ENCODE data around the gene SELENOO. TPM values are rescaled to one million over a fixed set of nuclear protein-coding genes. Genes with fewer than 3 reads are reported as not detected.

Gene SELENOO
- total and polyA plus RNA-seq, 2 donors (not counting 1 experiment from before 2014, with no cell fraction given): 62.1 to 74.6 TPM

DNA sequence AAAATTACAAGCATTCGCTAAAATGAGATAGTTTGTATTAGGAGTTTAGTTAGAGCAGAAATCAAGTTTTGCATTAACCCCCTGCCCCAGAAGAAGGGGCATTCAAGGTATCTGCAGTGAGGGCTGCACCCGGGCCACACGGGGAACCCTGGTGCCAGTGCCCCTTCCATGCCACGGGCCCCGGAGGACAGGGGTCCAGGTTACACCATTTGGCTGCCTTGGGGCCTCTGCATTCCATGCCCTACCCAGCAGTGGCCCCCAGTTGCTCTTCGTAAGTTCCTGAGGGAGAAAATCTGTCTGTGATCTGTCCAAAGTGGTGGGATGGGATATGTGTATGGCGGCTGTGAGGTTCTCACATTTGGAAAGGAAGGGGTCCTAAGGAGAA lies 47.1 kb upstream of the SELENOO start:
- 98% methylated on average over 7 of the region's 7 CpGs for WGBS (ENCODE audit: insufficient coverage)
- Histone ChIP-seq H4K20me1 (ENCODE audit: control insufficient read depth, insufficient read depth, low read length, poor library complexity, severe bottlenecking) (no peaks in the 10 kb centered on the region), H3K4me2 (replicated peaks; ENCODE audit: low read depth, low read length, poor library complexity, severe bottlenecking) (no peak overlapping the region), H3K9me3 (ENCODE audit: control extremely low read depth in 1 of 3, control insufficient read depth in 2 of 3, insufficient read depth in 1 of 3, low read length in 2 of 3) (no peaks in the 10 kb centered on the region), H3K79me2 (ENCODE audit: control insufficient read depth, insufficient read depth, low read length) (no peaks in the 10 kb centered on the region), H3K36me3 (replicated peaks in 1 of 2; ENCODE audit: control extremely low read depth in 1 of 2, control insufficient read depth in 1 of 2, extremely low read depth in 1 of 2, insufficient read depth in 2 of 2, low read length in 1 of 2) (no peaks in the 10 kb centered on the region), H2AFZ (ENCODE audit: insufficient read depth, low read depth, low read length, poor library complexity, severe bottlenecking) (no peak overlapping the region), H3K9ac (ENCODE audit: low read length) (no peak overlapping the region), H3K27me3 (replicated peaks in 1 of 4; ENCODE audit: control extremely low read depth in 1 of 4, control insufficient read depth in 3 of 4, insufficient read depth in 4 of 4, low read length in 3 of 4) (peaks cover 0 to 6% (median 0%) of the 10 kb centered on the region in 4 experiments), H3K4me1 (ENCODE audit: control insufficient read depth in 2 of 2, insufficient read depth in 2 of 2, low read length in 2 of 2) (peaks cover 3 to 8% of the 10 kb centered on the region in 2 donors), H3K4me3 (ENCODE audit: control extremely low read depth in 1 of 5, extremely low read depth in 1 of 5, insufficient read depth in 1 of 5, low read depth in 2 of 5, low read length in 4 of 5) (no peak overlapping the region), H3K27ac (ENCODE audit: low read length in 2 of 2) (no peak overlapping the region)
- no peak for TF ChIP-seq CTCF (IDR thresholded peaks at IDR 0.05)
- no peak for TF ChIP-seq EZH2 (IDR thresholded peaks at IDR 0.05; ENCODE audit: borderline replicate concordance, insufficient read depth, low read depth, low read length, poor library complexity, severe bottlenecking)
- Mint-ChIP-seq H3K27ac (no peak overlapping the region), H3K4me1 (peaks cover 7% of the 10 kb centered on the region), H3K27me3 (no peaks in the 10 kb centered on the region), H3K9me3 (ENCODE audit: insufficient read depth) (no peaks in the 10 kb centered on the region), H3K4me3 (no peak overlapping the region)
- ChIA-PET POLR2A (no interaction called here), CTCF (interaction anchor here (0.6 to 3.5 kb wide), 2 partner anchors 37 to 55 kb away, joined by 3 to 10 read pairs; no protein-coding TSS in a partner anchor)
- ATAC-seq (ENCODE audit: low read depth): no peak
- DNase-seq: no peak
- intact Hi-C loops (cut with micrococcal nuclease): no loop called here

GRCh38 chr22:50157709-50158375 lies 43.0 kb upstream of the SELENOO start:
- Histone ChIP-seq H4K20me1 (ENCODE audit: control insufficient read depth, insufficient read depth, low read length, poor library complexity, severe bottlenecking) (no peaks in the 10 kb centered on the region), H3K4me1 (ENCODE audit: control insufficient read depth in 2 of 2, insufficient read depth in 2 of 2, low read length in 2 of 2) (no peaks in the 10 kb centered on the region), H3K9ac (ENCODE audit: low read length) (no peak overlapping the region), H3K27me3 (replicated peaks in 1 of 4; ENCODE audit: control extremely low read depth in 1 of 4, control insufficient read depth in 3 of 4, insufficient read depth in 4 of 4, low read length in 3 of 4) (peaks cover 0 to 6% (median 2%) of the 10 kb centered on the region in 4 experiments), H3K36me3 (replicated peaks in 1 of 2; ENCODE audit: control extremely low read depth in 1 of 2, control insufficient read depth in 1 of 2, extremely low read depth in 1 of 2, insufficient read depth in 2 of 2, low read length in 1 of 2) (no peaks in the 10 kb centered on the region), H3K79me2 (ENCODE audit: control insufficient read depth, insufficient read depth, low read length) (no peaks in the 10 kb centered on the region), H3K4me3 (ENCODE audit: control extremely low read depth in 1 of 5, extremely low read depth in 1 of 5, insufficient read depth in 1 of 5, low read depth in 2 of 5, low read length in 4 of 5) (no peak overlapping the region), H3K9me3 (ENCODE audit: control extremely low read depth in 1 of 3, control insufficient read depth in 2 of 3, insufficient read depth in 1 of 3, low read length in 2 of 3) (no peaks in the 10 kb centered on the region), H2AFZ (ENCODE audit: insufficient read depth, low read depth, low read length, poor library complexity, severe bottlenecking) (no peak overlapping the region), H3K27ac (ENCODE audit: low read length in 2 of 2) (no peak overlapping the region), H3K4me2 (replicated peaks; ENCODE audit: low read depth, low read length, poor library complexity, severe bottlenecking) (no peak overlapping the region)
- Mint-ChIP-seq H3K9me3 (ENCODE audit: insufficient read depth) (no peaks in the 10 kb centered on the region), H3K4me1 (no peaks in the 10 kb centered on the region), H3K27ac (no peak overlapping the region), H3K27me3 (peaks cover 22% of the 10 kb centered on the region), H3K4me3 (no peak overlapping the region)
- ATAC-seq (ENCODE audit: low read depth) (no peak), DNase-seq (no peak)
- intact Hi-C loops (cut with micrococcal nuclease): no loop called here
- CTCF ChIA-PET: interaction anchor here (0.8 kb wide), 1 partner anchor 33 kb away, joined by 3 read pairs; no protein-coding TSS in a partner anchor
- TF ChIP-seq CTCF (IDR thresholded peaks at IDR 0.05) (no peak), EZH2 (IDR thresholded peaks at IDR 0.05; ENCODE audit: borderline replicate concordance, insufficient read depth, low read depth, low read length, poor library complexity, severe bottlenecking) (no peak)
- WGBS (ENCODE audit: insufficient coverage): 96% methylated on average over 19 of the region's 21 CpGs
- POLR2A ChIA-PET: no interaction called here
